H1 (cell line): ENCODE measurements around the gene TTC34.

Experiments
- CEBPB ChIP-seq: IDR thresholded peaks from 2 replicates; pipeline ENCODE4 v1.6.1; 2012; ENCODE audit warnings: low read depth, low read length
- GABPA ChIP-seq: IDR thresholded peaks from 2 replicates; pipeline ENCODE4 v1.6.1; 2011; ENCODE audit warnings: mild to moderate bottlenecking, low read length, moderate library complexity, borderline replicate concordance; ENCODE audit not compliant: insufficient read depth
- MAFK ChIP-seq: IDR thresholded peaks from 2 replicates; pipeline ENCODE4 v1.6.1; 2012; ENCODE audit warnings: low read depth, mild to moderate bottlenecking, improper control_type of control experiment, low read length
- TF ChIP-seq, protein P1 (sequence below), 3 experiments: IDR thresholded peaks; 1 replicate in 2 of 3; 2 replicates in 1 of 3; pipeline versions ENCODE4 v1.5.1 to v1.6.1; 2011; ENCODE audit warnings: low read length in 3 of 3, mild to moderate bottlenecking in 3 of 3, inconsistent platforms in 2 of 3, low read depth in 1 of 3, moderate library complexity in 1 of 3; ENCODE audit not compliant: insufficient read depth in 1 of 3; ENCODE audit errors: control extremely low read depth in 1 of 3
- TF ChIP-seq, protein P2 (sequence below): IDR thresholded peaks from 2 replicates; pipeline ENCODE4 v1.6.1; 2011; ENCODE audit warnings: low read depth, mild to moderate bottlenecking, low read length; ENCODE audit not compliant: insufficient read depth

DNA sequence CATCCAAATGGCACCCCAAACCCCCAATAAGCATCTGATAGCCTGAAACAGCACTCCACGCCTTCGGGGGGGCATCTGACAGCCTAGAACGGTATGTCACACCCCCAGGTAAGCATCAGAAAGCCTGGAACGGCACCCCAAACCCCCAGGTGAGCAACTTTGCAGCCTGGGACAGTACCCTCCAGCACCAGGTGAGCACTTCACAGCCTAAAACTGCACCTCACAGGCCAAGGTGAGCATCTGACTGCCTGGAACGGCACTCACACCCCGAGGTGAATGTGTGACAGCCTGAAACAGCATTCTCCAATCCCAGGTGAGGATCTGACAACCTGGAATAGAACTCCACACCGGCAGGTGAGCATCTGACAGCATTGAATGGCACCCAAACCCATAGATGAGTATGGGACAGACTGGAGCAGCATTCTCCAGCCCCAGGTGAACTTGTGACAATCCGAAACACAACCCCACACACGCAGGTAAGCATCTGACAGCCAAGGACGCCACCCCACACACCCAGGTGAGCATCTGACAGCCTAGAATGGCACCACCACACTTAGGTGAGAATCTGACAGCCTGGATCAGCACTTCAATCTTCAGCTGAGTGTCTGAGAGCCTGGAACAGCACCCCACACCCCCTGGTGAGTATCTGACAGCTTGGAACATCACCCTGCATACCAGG, 150.4 kb downstream of the TTC34 start:
- TF ChIP-seq CEBPB (no peak), GABPA (no peak), MAFK (no peak)
- TF ChIP-seq, protein P1, sequence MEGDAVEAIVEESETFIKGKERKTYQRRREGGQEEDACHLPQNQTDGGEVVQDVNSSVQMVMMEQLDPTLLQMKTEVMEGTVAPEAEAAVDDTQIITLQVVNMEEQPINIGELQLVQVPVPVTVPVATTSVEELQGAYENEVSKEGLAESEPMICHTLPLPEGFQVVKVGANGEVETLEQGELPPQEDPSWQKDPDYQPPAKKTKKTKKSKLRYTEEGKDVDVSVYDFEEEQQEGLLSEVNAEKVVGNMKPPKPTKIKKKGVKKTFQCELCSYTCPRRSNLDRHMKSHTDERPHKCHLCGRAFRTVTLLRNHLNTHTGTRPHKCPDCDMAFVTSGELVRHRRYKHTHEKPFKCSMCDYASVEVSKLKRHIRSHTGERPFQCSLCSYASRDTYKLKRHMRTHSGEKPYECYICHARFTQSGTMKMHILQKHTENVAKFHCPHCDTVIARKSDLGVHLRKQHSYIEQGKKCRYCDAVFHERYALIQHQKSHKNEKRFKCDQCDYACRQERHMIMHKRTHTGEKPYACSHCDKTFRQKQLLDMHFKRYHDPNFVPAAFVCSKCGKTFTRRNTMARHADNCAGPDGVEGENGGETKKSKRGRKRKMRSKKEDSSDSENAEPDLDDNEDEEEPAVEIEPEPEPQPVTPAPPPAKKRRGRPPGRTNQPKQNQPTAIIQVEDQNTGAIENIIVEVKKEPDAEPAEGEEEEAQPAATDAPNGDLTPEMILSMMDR (IDR thresholded peaks at IDR 0.05; ENCODE audit: control extremely low read depth in 1 of 3, insufficient read depth in 1 of 3, low read depth in 1 of 3, low read length in 3 of 3), result no peak
- TF ChIP-seq, protein P2, sequence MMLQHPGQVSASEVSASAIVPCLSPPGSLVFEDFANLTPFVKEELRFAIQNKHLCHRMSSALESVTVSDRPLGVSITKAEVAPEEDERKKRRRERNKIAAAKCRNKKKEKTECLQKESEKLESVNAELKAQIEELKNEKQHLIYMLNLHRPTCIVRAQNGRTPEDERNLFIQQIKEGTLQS, result no peak
